ENCODE results near the gene RHBDL1.

The RHBDL1 gene

DNA sequence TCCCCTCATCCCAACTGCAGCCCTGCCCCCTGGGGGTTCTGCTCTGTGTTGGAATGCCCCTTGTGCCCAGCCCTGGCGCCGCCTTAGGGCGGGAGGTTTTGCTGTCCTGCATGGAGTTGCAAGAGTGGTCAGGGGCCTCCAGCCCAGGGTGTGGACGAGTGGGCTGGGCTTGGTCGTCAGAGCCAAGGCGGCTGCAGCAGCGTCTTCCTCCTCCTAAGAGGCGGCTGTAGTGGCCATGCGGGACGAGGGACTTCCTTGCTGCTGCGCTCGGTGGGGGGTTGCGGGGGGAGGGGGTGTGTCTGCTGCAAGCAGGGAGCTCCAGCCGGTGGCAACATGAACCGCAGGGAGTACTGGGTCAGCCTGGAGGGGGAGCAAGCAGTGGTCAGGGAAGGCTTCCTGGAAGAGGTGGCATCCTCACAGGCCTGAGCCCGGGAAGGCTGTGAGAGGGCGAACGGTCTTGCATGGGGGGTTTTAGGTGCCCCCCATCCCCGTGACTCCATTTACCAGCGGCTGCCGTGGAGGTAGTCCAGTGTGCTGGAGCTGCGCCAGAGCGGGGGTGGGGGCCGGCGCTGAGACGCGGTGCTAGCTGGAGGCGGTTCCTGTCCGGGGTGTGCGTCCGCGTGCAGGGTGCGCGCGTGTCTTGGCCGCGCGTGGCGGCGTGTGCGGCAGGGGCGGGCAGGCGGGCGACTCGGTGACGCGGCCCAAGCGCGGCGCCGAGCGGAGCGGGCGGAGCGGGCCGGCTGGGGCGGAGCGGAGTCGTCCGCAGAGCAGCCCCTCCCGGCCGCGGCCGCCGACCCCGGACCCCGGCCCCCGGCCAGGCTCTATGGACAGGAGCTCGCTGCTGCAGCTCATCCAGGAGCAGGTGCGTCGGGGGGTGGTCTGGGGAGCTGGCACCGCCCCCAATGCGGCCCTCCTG lies at the start of gene RHBDL1:
Gene RHBDL1 (plus strand): TSS at position 704 of the 916 bp plus-strand sequence. CDS start 120 bp downstream, at position 824.
- TF ChIP-seq, protein P1, sequence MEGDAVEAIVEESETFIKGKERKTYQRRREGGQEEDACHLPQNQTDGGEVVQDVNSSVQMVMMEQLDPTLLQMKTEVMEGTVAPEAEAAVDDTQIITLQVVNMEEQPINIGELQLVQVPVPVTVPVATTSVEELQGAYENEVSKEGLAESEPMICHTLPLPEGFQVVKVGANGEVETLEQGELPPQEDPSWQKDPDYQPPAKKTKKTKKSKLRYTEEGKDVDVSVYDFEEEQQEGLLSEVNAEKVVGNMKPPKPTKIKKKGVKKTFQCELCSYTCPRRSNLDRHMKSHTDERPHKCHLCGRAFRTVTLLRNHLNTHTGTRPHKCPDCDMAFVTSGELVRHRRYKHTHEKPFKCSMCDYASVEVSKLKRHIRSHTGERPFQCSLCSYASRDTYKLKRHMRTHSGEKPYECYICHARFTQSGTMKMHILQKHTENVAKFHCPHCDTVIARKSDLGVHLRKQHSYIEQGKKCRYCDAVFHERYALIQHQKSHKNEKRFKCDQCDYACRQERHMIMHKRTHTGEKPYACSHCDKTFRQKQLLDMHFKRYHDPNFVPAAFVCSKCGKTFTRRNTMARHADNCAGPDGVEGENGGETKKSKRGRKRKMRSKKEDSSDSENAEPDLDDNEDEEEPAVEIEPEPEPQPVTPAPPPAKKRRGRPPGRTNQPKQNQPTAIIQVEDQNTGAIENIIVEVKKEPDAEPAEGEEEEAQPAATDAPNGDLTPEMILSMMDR (IDR thresholded peaks at IDR 0.05; ENCODE audit: control extremely low read depth, extremely low read depth, low read depth, missing control alignments), result no peak
- ChIA-PET POLR2A (no interaction called here), CTCF (interaction anchor here (1.0 to 1.6 kb wide), 6 partner anchors 8 to 27 kb away, joined by 3 to 5 read pairs (median 4); partner anchors contain the start of gene JMJD8)
- DNase-seq (ENCODE audit: extremely low spot score), result no peak

DNA sequence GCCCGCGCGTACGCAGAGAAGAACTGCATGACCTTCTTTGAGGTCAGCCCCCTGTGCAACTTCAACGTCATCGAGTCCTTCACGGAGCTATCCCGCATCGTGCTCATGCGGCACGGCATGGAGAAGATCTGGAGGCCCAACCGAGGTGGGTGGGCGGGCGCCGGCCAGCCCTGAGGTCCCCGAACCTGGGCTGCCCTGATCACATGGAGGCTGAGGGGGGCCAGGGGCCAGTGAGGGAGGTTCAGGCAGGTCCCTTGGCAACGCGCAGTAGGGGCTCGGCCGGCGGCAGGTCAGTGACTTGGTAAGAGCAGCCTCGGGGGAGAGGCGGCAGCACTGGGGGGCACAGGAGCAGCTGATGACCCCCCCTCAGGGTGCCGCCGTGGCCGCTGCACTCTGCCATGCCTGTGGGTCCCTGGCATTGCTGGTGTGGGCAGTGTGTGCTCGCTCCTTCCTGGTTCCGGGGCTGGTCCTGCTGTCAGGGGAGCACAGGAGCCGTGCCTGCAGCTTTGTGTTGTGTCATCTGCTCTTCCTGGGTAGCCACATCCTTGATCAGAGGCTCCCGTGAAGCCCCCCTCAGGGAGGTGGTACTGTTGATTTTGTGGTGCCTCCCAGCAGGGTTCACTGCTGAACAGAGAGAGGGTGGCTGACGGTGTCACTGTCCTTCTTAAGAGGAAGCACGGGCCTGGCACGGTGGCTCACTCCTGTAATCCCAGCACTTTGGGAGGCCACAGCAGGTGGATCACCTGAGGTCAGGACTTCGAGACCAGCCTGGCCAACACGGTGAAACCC lies 49.3 kb upstream of the RHBDL1 start:
- ChIA-PET POLR2A (no interaction called here), CTCF (no interaction called here)
- no peak for DNase-seq (ENCODE audit: extremely low spot score)
- TF ChIP-seq, protein P1 (IDR thresholded peaks at IDR 0.05; ENCODE audit: control extremely low read depth, extremely low read depth, low read depth, missing control alignments), result no peak

DNA sequence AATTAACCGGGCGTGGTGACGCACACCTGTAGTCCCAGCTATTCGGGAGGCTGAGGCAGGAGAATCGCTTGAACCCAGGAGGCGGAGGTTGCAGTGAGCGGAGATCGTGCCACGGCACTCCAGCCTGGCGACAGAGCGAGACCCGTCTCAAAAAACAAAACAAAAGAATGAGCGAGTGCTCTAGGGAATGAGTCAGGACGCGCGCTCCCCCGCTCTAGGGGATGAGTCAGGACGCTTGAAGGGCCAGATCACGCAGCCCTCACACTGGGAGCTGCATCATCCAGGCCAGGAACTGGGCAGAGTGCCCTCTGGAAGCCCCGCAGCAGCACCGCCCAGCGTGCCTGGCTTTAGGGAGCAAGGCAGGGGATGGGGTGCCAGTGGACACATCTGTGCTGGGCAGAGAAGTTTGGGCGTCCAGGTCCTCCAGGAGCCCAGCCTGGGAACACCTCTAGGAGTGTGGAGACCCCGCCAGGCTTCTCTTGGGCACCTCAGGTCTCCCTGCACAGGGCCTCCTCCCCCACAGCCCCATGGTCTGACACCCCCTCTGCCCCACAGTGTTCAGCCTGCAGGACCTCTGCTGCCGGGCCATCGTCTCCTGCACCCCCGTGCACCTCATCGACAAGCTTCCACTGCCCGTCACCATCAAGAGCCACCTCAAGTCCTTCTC lies 48.6 kb upstream of the RHBDL1 start:
- CTCF ChIA-PET, result interaction anchor here (1.1 to 1.2 kb wide), 2 partner anchors 10 to 34 kb away, joined by 3 to 4 read pairs; partner anchors contain the start of gene METTL26
- POLR2A ChIA-PET, result interaction anchor here (0.7 kb wide), 1 partner anchor 383 kb away, joined by 3 read pairs; no protein-coding TSS in a partner anchor
- DNase-seq (ENCODE audit: extremely low spot score), result no peak
- TF ChIP-seq, protein P1 (IDR thresholded peaks at IDR 0.05; ENCODE audit: control extremely low read depth, extremely low read depth, low read depth, missing control alignments), result no peak

DNA sequence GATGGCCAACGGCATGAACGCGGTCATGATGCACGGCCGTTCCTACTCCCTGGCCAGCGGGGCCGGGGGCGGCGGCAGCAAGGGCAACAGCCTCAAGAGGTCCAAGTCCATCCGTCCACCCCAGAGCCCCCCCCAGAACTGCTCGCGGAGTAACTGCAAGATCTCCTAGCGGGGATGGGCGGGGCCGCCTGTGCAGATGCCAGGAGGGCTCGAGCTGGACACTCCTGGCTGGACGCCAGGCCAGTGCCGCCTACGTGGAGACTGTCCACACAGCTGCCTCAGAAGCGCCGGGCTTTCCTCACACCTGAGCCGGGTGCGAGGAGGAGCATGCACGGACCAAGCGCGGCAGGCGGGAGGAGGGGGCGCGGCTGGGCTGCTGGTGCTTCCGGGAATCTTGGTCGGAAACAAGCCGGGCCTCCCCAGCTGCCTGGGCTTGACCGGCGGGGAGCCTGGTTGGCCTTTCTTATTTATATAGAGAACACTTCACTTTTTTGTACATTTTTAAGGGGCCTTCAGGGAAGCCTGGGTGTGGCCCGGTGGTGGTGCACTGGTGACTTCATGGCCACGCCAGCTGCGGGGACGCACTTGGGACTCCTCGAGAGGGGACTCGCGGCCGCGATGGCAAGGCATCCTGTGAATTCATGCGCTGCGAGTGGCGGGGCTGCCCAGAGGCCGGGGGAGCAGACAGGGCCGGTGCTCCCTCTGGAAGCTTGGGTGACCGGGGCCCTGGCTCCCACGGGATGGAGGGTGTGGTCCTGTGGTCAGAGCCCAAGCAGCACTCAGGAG lies 47.8 kb upstream of the RHBDL1 start:
- CTCF ChIA-PET, result interaction anchor here (1.1 to 1.2 kb wide), 2 partner anchors 9 to 35 kb away, joined by 3 to 4 read pairs; partner anchors contain the start of gene METTL26
- DNase-seq (ENCODE audit: extremely low spot score), result no peak
- POLR2A ChIA-PET, result interaction anchor here (0.7 kb wide), 1 partner anchor 383 kb away, joined by 3 read pairs; no protein-coding TSS in a partner anchor
- TF ChIP-seq, protein P1 (IDR thresholded peaks at IDR 0.05; ENCODE audit: control extremely low read depth, extremely low read depth, low read depth, missing control alignments), result no peak

DNA sequence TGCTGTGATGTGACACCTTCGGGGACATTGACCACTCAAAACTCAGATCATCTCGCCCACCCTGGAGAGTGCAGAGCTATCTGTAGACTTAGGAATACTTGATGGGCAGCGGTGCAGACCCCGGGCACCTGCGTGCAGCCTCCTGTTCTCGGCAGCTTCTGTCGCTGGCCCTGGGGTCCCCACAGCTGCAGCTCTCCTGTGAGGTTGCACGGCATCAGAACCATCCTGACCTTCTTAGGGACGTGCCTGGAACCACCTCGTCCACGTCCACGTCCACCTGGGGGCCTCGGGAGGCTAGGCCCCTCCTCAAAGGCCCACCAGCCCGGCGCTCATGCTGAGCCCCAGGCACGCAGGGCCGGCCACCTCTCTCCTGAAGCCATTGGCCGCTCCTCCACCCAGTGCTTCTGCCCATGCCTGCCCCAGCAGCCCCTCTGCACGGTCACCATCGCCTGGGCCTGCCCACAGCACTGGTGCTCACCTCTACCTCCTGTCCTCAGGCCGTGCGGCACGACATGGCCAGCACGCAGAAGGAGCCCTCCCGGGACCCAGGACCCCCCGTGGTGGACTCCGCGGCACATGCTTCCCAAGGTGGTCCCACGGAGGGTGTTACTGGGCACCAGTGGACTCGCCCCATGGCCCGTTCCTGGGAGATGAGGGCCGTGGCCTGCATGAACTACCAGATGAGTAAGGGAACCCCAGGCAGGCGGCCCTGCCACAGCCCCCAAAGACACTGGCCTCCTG lies 47.0 kb upstream of the RHBDL1 start:
- no peak for DNase-seq (ENCODE audit: extremely low spot score)
- POLR2A ChIA-PET, result interaction anchor here (0.6 kb wide), 1 partner anchor 44 kb away, joined by 6 read pairs; no protein-coding TSS in a partner anchor
- TF ChIP-seq, protein P1 (IDR thresholded peaks at IDR 0.05; ENCODE audit: control extremely low read depth, extremely low read depth, low read depth, missing control alignments), result no peak
- CTCF ChIA-PET, result interaction anchor here (1.1 to 1.2 kb wide), 2 partner anchors 8 to 36 kb away, joined by 3 to 4 read pairs; partner anchors contain the start of gene METTL26
